UCSD-AML1 (cell line): ENCODE data around the gene TTC23.

Experiments
- DNase-seq: peaks from one replicate; lab custom pipeline; 2025; ENCODE audit not compliant: unreplicated experiment; lab: John Stamatoyannopoulos, UW

The TTC23 gene, protein sequence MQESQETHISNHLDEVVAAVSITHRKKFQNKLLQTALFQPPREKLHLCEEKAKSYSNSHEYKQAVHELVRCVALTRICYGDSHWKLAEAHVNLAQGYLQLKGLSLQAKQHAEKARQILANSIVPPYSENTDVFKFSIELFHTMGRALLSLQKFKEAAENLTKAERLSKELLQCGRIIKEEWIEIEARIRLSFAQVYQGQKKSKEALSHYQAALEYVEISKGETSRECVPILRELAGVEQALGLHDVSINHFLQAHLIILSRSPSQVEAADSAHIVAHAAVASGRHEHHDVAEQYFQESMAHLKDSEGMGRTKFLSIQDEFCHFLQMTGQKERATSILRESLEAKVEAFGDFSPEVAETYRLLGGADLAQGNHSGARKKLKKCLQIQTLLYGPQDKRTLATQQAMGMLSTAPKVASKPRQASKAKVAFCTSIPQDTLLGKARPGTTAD

DNA sequence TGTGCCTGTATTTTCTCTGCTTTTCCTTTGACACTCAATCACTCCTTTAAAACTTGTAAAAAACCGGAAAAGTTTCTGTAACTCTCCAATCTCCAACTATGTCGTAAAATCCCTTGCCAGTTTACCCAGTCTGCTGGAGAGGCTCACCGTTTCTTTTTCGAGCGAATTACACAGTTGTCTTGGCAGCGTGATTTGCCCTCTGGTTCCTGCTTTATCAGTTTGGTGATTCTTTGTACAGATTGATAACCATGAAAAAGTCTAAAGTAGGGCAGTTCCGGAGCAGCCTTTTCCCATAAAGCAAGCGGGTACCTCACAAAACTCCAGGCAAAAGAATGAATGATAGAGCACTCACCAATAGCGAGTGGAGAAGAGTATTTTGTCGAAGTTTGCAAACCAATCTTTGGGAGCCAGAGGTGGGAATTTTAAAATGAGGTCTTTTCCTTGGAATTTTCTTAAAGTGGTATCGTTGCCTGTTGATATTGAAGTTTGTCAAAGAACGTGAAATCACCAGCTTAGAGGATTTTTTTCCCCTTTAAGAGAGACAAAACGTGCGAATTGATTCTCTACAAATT is at the start of gene TTC23:
TSS of gene TTC23 (minus strand) at position 312 of the 572 bp plus-strand sequence. CDS start 20,869 bp downstream, outside the sequence.
- no peak for DNase-seq

DNA sequence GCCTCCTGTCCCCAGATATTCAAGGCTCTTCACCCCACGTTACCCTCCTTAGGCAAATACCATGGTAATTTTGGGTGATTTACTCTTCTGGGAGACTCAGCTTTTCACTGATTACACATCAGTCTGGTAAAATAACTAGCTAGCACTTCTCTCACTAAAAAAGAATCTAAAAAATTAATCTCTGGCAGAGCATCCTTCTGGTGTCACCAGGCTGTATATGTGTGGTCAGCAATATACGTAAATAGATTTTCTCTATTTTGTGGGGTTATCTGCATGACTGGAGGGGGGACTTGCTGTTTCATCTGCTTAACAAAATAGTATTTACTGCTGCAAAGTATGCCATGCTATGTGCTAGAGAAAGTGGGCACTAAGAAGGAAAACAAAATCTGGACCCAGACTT is 47.0 kb upstream of the TTC23 start:
- no peak for DNase-seq

DNA sequence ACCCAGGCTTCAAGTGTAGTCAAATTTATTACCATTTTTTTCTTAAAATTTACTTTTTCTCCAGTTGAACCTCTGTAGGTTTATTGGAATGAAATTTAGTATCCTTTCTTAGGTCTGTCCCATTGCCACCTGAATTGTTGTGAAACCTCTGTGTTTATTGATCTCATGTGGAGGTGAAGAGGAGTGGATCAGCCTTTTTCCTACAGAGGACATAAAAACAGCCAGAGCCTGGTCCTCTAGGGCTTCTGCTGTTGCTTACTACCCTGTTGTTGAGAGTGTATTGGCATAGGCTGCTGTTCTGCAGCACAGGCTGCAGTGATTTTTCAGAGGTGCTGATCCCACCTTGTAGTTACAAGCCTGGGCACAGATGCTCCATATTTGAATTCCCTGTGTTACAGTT is 46.5 kb upstream of the TTC23 start:
- DNase-seq, result no peak

DNA sequence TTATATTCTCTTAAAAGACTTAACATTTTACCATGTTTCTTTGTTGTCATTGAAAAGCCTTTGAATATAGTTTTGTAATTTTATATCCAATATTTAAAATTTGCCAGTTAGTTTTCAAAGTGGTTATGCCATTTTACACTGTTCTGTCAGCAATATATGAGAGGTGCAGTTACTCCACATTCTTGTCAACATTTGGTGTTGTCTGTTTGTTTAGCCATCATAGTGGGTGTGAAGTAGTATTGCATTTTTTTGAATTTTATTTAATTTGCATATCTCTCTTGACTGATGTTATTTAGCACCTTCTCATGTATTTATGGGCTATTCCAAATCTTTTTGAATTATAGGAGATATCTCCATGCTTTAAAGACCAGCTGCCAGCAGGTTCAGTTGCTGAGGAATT is 42.3 kb upstream of the TTC23 start:
- no peak for DNase-seq

DNA sequence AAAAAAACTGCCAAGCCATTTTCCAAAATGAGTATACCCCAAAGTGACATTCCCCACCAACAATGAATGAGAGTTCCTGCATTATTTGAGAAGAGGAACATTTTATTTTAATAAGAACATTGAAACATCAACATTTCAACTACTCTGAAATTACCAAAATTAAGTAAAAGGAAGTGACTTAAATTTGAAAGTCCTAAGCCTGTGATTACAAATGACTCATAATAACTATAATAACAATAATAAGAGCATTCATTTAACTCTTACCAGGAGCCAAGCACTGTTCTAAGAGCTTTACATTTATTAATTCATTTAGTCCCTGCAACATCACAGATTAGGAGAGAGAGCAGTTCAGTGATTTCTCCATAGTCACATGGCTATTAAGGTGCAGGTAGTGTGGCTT is 34.3 kb upstream of the TTC23 start:
- DNase-seq, result no peak

DNA sequence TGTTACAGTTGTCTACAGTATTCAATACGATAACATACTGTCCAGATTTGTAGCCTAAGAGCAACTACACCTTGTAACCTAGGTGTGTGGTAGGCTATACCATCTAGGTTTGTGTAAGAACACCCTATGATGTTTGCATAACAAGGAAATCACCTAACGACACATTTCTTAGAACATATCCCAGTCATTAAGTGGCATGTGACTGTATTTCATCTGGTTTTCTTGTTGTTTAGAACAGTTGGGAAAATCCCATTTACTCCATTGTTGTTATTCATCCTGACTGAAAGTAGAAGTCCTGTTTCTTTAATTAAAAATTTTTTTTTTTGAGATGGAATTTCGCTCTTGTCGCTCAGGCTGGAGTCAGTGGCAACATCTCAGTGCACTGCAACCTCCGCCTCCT is 33.2 kb upstream of the TTC23 start:
- DNase-seq, result no peak

DNA sequence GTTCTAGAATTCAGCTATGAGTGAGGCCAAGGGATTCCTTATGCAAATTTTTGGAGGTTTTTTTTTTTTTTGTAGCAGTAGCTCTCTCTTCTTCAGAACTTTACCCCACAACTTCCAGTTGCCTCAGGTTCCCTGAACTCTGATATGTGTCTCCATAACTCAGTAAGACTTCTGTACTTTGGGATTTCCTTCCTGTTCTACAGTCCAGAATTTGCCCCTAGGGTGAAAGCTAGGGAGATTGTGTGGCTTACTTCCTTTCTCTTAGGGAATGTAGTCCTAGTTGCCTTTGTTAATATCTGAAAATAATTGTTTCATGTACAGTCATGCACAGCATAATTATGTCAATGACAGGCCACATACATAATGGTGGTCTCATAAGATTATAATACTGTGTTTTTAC is 32.7 kb upstream of the TTC23 start:
- DNase-seq, result no peak

DNA sequence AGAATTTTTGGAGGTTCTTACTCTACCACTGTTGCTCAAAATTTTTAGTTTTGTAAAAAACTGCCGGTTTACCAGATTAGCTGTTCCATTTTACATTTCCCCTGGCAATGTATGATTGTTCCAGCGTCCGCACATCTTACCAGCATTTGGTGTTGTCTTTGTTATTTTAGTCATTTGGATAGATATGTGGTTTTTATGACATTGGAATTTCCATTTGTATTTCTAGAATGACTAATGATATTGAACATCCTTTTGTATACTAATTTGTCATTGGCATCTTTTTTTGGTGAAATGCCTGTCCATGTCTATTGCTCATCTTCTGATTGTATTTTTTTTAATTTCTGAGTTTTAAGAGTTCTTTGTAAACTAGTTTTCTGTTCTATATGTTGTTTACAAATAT is 30.4 kb upstream of the TTC23 start:
- no peak for DNase-seq

DNA sequence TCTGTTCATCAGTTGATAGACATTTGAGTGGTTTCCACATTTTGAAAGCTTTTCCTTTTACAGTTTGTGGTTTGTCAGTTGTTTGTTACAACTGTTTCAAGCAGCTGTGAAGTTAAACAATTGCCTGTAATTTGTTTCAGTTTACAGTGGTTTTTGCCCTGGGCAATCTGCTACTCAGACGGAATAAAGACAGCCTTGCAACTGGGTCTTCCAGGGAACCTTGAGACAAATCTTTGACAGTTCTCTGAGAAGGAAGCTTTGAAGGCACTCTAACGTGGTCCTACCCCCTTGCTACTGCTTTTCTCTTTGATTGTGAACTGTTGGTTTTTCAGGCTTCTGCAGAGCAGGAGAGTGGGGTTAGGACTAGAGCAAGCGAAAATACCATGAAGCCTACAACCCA is 29.9 kb upstream of the TTC23 start:
- DNase-seq, result no peak

DNA sequence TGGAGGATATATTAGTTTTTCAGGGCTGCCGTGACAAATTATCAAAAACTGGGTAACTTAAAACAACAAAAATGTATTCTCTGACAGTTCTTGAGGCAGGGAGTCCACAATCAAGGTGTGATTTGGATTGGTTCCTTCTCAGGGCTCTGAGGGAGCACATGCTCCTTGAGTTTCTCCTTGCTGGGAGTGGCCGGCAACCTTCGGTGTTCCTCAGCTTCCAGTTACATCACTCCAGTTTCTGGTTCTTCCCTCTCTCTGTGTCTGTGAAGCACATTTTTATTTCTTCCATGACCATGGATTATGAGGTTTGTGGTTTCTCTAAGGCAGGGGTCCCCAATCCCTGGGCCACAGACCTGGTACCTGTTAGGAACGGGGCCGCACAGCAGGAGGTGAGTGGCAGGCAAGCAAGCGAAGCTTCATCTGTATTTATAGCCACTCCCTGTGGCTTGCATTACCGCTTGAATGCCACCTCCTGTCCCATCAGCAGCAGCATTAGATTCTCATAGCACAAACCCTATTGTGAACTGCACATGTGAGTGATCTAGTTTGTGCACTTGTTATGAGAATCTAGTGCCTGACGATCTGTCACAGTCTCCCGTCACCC is 26.2 kb upstream of the TTC23 start:
- no peak for DNase-seq

DNA sequence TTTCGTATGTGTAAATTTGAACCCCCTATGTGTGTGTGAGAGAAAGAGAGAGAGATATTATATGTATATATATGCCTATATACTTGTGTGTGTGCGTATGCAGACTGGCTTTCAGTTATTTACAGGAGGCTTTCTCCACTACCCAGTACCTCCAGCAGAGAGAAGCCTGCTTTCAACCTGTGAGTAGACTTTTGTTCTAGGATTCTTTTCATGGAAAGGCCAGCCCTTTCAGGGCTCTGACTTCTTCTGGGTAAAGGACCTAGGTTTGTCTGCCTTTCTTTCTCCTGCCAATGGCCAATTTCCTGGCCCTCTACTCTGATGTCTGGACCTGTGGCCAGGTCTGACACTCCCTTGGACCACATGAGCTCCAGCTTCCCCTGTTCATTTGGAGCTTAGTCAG is 25.7 kb upstream of the TTC23 start:
- no peak for DNase-seq

DNA sequence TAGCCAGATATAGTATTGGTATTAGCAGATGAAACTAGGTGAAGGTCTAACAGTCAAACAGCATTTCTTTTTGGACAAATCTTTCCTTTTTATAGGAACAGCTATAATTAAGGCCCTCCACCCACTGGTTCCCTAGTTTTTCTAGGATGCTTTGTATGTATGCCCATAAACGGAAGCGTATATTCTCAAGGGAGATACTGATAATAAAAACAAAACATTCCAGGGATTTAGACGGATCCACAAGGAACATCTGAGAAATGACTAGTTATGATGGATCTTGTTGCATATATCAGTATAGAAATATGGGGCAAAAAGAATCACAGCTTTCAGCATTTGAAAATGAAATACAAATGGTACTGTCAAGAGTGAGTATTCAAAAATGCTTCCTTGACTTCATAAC is 24.4 kb upstream of the TTC23 start:
- no peak for DNase-seq

DNA sequence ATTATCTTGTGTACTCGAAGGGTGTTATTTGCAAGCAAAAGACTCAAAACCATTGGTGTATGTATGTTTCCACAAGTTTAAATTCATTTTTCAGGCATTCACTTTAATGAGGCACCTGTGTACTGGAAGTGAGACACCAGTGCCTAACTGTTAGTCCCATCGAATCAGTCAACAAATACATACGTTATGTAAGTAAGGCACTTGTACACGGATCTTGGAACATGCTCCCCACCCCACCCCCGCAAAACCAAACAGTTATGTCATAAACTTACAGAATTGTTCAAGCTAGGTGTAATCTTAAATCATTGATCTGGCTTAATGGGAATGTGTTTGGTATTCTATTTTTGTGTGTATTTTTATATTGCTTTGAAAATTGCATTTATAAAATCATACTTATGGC is 19.1 kb upstream of the TTC23 start:
- no peak for DNase-seq

DNA sequence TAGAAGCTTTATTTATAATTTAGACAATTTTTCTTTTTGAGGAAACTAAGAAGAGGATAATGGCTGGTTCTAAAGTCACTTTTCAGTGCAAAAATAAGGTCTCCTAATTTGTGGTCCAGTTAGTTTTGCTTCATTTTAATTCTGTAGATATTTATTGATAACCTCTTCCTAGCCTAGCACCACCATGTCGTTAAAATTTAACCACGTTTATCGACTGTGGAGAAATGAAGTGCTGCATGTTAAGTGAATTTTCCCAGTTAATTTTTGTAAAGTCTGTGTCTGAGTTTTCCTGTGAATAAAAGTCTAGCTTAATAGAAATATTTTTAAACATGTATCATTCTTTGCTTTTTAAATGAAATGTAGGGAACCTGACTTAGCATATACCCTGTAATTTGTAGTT is 18.6 kb upstream of the TTC23 start:
- DNase-seq, result no peak

DNA sequence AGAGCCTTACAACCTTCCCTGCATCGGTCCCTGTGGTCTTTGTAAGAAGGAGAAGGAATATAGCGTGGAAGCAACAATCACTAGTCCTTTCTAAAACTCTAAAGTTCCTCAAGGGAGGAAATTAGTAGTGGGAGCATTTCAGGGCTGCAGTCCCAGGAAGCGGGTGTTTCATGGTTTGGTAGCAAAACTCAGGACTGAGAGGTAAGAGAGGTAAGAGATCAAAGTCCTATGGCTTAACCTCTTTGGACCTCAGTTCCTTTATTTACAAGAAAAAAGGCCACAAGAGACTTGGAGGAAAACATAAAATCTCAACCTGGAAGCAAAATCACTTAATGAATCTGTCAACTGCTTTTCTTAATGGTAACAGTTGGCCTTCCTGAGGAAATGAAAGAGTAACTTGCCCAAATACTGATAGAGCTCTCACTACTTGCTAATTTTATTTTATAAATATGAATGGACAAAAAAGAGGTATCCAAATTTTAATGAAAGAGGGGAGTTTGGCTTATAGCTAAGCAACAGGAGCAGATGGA is 16.2 kb upstream of the TTC23 start:
- no peak for DNase-seq

DNA sequence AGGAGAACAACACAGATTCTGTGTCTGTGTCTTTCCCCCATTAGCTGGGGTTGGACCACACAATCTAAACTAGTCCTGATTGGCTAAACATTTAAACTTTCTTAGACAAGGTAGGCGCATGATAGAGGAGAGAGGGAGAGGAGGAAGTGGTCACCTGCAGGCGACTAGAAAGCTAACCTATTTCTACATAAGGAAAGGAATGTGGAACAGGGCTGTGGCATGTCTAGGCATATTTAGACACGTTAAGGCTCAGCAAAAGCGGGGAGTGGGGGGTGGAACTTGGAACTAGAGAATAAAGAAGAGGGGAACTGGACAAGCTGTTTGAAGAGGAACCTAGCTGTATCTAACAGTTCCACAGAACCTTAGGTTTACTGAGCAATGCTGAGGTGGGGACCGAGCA is 14.7 kb upstream of the TTC23 start:
- no peak for DNase-seq

DNA sequence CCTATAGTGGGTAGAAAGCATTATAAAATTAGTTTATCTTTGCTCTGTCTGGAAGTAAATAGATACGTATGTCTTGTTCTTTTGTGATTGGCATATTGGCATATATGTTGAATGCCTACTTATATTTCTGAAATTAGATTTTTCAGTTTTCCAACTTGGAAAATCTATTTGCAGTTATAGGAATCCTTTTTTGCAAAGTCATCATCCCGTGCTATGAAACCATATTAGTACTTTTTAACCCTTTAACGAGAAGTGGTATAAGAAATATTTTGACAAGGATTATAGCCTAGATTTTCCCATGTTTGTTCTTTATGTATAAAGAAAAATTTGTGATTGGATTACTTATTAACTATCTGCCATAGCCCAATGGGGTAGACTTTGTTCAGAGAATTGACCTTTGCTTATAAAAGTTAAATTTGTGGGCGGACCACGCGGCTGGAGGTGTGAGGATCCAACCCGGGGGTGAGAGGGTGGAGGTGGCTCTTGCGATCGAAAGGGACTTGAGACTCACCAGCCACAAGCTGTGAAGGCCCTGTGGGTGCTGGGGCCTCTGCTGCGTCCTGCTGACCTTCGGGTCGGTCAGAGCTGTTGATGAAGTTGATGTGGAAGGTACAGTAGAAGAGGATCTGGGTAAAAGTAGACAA is 7.8 kb upstream of the TTC23 start:
- DNase-seq, result no peak

DNA sequence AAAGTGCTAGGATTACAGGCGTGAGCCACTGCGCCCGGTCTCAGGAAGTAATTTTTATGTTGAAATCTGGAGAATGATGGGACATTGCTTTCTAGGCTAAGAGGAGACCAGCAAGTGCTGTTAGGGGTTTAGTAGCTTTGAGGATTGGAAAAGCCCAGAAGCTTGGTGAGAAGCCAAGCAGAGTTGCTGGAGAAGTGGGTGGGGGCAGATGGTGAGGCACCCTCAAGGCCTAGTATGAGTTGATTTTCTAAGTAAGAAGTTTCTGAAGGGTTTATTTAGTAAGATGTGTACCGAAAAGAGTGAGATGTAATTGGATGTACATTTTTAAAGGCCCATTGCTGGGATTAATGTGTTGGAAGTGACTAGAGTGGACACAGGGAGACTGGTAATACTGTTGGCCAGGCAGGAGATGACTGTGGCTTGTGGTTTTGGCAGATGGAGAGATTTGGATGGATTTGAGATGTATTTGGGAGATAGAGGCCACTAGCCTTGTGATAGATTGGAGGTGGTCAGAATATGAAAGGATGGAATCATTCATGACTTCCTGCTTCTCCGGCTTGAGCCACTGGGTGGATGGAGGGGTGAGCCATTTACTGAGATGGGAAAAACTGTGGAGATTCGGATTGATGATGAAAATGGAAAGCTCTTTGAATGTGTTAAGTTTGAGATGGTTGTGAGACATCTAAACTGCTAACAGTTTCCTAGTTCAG is 4.2 kb upstream of the TTC23 start:
- DNase-seq, result no peak

DNA sequence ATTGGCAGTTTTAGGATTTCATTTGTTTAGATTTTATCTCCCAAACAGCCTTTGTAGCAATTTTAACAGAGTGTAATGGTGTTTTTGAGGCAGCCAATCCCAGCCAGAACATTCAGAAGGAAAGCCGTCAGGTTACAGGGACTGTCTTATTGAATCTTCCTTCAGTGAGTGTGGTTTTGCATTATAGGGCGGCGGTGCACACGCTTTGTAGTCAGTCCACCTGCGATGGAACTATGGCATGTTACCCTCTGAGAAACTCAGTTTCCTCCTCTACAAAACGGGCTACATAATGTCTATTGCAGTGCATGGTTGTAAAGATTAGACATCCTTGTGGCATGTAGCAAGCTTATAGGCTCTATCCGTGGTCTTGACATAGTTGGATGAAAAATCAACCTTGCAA is 2.9 kb upstream of the TTC23 start:
- no peak for DNase-seq

DNA sequence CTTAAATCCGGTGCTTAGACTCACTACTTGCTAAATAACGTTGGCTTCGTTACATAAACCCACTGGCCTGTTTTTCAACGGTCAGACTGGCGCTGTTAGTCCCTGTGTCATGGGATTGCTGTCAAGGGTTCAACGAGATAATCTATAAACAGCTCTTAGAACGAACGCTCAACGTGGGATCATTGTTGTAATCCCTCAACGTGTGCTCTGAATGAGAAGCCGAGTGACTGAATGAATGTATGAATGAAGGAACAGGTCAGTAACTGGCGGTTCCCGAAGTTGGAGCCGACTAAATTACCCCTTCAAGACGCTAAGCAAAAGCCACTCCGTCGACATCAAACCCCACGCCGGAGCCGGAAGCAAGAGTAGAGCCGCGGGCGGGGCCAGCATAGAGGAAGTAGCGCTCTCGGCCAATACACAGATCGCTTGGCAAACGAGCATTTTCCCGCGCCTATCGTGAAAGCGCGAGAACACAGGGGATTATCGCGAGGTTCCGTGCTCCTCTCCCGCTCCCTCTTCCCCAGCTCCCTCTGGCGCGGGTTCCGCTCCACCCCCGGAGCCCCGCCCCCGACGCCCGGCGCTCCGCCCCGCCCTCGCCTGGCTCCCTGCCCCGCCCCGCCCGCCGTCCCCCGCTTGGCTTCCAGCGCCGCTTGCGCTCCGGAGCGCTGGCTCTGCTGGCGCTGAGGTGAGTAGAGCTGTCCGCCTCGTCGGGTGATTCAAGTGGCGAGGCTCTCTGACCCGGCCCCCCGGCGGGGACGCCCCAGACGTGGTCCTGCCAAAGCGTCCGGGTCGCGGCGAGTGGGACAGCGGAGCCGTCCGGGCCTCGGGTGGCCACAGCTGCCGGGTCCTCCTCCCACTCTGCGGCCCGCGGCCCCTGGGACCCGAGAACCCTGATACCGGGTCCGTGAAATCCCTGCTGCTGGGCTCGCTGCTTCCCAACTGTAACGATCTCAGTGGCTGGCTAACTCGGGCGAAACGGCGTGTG is 1.8 kb upstream of the TTC23 start, which contains the start of gene LRRC28:
TSS of gene LRRC28 (plus strand) at position 625 of the 985 bp plus-strand sequence. CDS start 4,477 bp downstream, outside the sequence.
- DNase-seq, result peak; percentile 93
